T-helper 1 cell treated with Interleukin-12 subunit alpha and Interleukin-12 subunit beta and Interleukin-4 antibody, amounts not matched to agents 30 ng/mL and 1 ng/mL, for 36 hours (primary cell): ENCODE measurements around the gene TMEM11. TPM values are rescaled to one million over a fixed set of nuclear protein-coding genes. Genes with fewer than 3 reads are reported as not detected.
"Not testable (repeated sequence)": the region's sequence is repeated elsewhere in the genome, so short reads cannot be mapped to it uniquely, and the experiment has no call there.

Source experiments
- intact Hi-C: fragments of 100-400 bp; cut with micrococcal nuclease; formaldehyde crosslinking; loops from one replicate; pipeline ENCODE4 v1.15.1; 2024
- total RNA-seq: library from RNA; stranded (reverse); gene quantifications from 2 replicates; pipeline ENCODE4 v1.2.3, GENCODE V29; 2022

TMEM11 gene
- total RNA-seq, 1 donor from 2014 or later: 21.4 TPM

DNA sequence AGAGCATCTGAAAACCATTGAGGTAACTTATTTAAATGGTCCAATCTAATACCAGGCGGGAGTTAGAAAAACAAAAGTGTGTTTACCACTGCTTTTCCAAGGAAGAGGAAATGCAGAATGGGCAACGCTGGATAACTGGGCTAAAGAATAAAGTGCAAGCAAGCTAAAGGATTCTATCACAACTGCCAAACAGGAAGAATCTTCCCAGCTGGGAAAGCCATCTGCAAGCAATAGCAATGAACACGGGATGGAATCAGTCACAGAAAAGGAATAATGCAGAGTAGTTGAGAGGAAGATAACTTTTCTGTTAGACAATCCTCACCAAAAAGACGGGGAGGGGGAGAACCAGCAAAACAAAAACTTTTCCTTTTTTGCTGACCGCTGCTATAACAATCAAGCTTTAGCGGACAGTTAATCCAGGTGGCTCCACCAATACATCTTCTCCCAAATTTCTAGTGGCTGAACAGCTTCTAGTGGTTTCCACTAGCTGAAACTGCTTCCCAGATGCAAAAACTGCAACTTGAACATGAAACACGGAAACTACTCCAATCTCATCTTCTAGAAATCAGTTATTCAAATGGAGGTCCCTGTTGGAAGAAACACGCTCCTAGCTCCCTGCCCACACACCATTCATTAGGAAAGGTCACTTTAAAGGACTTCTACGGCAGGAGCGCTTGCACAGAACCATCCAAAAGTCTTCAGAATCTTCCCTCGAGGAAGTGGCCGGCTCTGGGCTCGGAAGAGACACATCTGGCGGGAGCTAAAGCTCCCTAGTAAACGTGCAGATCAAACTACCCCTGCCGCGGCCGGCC is 929 bp downstream of the TMEM11 start:
- intact Hi-C loops: loop anchor here (5.0 kb wide), 2 partner anchors 339 to 1236 kb away; partner anchors contain the start of gene AKAP10

DNA sequence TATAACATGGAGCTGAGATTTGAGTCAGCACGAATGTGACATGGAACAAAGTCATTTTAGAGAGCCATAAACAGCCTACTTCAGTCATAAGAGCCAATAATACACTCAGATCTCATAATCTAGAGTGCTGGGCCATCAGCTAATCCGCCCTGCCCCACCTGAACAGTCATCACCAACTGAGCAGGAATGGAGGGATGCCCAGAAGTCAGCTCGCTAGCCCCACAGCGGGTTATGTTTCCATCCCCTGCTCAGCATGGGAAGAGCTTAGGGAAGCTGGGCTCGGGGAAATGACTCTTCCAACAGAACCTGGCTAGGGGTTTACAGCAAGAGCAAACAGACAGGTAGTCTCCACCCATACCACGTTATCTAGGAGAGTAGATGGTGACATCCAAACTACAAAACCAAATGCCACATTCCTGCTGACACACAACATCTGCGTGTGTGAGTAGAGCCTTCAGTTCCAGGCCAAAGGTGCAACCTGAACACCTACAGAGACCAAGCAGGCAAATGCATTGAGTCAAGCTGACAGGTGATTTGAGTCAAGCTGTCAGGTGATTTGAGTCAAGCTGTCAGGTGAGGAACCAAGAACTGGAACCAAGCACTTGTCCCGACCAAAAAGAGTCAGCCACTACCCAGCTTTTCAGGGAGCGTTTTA is 2.0 kb downstream of the TMEM11 start:
- intact Hi-C loops: loop anchor here (5.0 kb wide), 2 partner anchors 340 to 1235 kb away; partner anchors contain the start of gene AKAP10

DNA sequence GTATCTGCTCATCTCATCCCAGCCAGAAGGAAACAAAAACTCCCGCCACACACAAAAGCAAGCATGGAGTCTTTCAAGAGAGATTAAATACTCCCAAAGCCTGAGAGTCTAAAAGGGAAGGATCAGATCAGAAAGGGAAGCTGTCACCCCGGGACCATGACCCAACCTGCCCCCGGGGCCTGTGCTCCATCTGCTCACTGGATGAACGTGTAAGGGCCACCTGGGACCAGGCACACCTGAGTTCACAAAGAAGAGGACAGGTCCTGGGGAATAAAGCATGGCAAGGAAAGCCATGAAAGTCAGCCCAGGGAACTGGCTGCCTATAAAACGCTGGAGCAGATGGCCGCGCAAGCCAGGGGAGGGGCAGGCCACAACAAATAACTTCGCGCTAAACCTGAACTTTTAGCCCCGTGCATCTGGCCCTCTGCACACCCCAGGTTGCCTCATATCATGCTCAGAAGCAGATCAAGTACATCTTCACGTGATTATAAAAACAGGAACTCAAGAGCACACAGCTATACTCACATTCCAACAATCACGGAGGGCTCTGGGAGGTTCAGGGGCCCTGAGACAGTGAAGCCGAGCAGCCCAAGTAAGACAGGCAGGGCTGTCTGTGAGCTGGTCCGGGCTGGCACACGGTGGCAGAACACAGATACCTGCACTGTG is 3.4 kb downstream of the TMEM11 start:
- intact Hi-C loops: loop anchor here (5.0 kb wide), 2 partner anchors 342 to 1233 kb away; partner anchors contain the start of gene AKAP10

DNA sequence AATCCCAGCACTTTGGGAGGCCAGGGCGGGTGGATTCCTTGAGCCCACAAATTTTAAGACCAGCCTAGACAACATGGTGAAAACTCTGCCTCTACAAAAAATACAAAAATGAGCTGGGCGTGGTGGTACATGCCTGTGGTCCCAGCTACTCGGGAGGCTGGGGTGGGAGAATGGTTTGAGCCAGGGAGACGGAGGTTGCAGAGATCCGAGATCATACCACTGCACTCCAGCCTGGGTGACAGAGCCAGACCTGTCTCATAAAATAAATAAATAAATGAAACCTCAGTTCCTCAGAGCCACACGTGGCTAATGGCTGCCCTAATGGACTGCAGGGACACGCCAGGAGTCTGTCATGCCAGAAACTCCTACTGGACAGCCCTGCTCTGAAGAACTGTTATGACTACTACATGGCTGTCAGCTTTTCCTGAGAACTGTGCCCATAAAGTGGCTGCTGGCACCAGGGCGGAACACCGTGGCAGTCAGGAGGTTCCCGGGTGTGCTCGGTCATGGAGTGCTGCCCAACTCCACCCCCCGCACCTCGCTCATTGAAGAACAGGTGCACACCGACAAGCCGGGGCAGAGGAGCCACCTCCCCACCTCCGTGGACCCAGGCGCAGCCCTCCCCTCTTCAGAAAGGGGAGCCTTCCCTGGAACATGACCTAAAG is 4.3 kb downstream of the TMEM11 start:
- intact Hi-C loops: loop anchor here (5.0 kb wide), 2 partner anchors 343 to 1232 kb away; partner anchors contain the start of gene AKAP10

DNA sequence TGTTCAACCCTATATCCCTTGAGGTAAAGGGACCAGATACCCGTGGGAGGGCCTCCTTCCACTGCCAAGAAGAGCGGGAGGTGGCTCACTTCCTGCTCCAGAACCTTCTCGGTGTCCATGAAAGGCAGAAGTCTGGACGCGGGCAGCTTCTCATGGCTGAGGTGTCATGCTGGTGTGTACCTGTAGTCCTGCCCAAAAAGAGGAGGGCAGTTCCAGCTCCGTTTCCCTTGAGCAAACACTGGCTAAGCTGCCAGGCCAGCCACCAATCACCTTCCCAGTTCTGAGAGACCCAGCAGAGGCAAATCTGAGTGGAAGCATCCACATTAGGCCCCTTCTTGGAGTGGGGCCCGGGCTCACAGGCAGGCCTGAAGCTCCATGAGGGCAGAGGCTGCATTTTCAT is 5.6 kb downstream of the TMEM11 start:
- intact Hi-C loops: no loop called here

DNA sequence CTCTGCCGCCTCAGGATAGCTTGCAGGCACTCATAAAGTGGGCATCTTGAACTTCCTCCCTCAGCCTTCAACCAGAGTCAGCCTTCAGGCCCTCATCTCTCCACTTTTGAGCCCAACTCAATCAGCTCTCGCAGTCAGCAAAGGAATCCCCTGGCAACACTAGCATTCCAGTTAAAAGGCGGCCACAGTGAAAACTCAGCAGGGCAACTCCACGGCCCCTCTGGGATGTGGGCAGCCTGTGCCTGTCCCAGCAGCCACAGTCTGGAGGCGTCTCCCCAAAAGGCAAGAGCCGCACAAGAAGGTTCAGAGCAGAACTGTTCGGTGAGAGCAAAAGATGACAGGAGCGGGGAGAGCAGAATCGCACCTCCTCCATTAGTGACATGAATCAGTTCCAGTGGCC is 9.0 kb downstream of the TMEM11 start:
- intact Hi-C loops: no loop called here

DNA sequence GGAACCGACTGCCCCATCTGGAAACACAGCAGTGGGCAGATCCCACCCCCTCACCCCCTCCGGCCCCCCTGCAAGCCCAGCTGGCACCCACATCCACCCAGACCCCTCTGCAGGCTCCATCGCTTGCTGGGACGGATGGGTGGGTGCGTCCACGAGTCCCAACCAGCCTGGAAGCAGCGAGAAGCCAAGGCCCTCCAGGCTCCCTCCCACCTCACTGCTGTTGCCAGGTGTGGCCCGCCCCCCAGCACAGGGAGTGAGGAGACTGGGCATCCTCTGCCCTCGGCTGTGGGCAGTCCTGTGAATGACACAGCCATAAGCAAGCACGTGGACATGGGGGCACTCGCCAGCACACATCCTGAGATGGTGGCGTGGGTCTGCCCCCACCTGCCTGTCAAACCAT is 11.4 kb downstream of the TMEM11 start:
- intact Hi-C loops: no loop called here

DNA sequence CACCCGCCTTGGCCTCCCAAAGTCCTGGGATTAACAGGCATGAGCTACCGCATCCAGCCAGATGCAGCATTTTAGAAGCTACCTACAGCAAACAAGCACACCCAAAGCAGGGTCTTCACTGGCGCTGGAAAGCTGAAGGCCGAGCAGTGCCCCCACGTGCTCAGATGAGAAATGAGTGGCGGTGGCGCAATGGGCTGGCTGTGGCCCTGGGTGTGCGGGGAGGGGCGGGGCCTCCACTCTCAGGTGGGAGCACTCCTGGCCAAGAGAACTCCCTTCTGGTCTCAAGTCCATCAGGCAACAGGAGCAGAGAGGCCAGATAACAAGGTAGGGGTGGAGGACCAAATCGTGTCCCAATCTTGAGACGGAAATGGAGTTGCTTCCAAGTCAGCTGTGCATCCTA is 12.1 kb downstream of the TMEM11 start:
- intact Hi-C loops: no loop called here

DNA sequence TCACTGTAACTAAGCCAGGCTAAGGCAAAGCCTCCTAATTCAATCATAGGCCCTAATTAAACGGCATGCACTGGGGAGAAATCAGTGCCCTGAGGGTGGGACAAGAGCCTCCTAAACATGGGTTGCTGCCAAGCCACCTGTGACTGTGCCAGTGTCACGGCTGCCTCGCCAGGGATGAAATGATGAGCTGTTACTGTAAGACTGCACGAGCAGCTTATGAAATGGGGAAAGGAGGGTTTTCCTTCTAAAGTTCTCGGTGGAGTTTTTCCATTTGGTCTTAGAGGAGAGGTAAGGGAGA is 12.7 kb downstream of the TMEM11 start:
- intact Hi-C loops: no loop called here

DNA sequence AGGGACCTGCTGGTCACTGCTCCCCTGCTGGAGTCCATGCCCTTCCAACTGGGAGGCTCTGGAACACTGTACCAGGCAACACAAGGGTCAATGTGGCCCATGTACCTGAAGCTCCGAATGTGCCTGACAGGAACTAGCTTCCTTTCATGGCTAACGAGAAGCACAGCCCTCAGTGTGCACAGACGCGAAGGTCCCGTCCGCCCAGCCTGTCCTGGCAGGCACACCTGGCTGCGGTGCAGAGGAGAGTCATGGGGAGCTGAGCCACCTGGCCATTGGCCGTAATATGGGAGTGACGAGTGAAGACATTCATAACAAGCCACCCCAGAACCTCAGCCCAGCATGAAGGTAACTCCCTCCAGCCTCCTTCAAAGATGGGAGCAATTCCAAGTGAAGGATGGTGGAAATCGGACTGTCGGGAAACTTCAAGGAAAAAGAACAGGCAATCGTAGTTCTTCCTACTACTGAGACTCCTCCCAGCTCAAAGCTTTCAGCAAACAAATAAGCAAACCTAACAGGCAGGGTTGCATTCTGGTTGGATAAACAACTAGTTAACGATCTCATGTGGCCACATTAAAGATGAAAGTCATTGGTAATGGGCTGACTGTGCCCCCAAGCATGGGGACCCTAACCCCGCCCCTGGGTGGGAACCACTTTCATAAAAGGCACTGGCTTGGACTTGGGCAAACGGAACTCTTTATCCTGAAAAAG is 13.2 kb downstream of the TMEM11 start:
- intact Hi-C loops: no loop called here

DNA sequence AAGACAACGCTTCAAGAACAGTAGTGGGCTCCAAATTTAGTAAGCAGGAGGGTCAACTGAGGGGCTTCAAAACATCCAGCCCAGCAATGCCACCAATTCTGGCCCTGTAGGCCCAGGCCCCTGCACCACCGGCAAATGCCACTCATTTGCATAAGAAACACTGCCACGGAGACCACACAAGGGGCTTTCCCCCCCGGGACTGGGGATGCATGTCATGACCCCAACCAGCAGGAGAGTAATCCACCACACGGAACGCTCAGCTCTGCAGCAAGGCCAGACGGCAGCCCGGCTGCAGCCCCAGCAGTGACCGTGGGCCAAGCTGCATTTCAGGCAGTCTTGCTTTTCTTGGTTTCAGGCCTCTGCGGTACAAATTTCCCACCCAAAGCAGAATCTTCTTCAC is 14.1 kb downstream of the TMEM11 start:
- intact Hi-C loops: no loop called here

DNA sequence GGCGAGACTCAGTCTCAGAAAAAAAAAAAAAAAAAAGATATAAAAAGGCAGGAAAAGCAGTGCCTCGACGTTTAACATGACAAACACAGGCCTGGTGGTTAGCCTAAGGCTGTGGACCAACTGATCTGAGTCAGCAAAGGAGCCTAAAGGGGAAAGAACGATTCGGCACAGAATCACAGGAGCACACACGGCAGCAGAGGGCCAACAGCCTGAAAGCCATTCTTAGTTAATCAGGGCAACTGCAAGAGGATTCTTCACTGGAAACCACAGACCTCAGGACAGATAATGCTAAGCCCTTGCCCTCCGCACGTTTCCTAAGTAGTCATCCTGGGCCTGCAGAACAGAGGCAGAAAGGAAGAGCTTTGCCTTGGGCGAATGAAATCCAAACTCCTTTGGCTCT is 14.7 kb downstream of the TMEM11 start:
- intact Hi-C loops: no loop called here

DNA sequence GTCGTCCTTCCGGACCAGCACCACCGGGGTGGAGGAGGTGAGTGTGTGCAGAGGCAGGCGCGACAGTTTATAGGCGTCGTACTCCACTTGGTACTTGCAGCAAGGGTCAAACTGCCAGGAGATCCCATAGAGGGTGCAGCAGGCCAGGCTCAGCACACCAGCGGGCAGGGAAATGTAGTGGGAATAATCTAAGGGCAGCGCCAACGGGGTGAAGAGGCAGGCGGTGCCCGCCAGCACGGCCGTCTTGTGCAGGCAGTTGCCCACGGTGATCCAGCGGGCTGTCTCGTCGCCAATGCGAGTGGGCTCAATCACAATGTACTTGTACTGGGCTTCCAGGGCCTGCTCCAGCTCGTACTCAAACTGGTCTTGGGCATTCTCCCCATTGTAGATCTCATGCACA is 15.6 kb downstream of the TMEM11 start:
- intact Hi-C loops: no loop called here

DNA sequence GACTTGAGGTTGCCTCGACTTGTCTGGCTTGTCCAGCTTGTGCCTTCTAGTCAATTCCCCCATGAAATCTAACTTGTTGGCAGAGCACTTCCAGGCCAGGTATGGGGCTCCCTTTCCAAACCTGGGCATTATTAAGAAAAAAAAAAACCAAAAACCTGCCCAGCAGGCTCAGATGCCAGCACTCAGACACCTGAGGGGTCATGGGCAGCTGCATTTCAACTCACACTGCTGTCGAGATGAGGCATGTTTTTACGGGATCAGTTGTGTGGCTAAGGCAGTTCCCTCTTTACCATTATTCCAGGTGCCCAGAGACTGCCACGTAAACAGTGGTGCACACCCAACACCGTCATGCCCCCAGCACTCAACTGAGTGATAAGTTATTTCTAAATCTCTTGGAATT is 17.8 kb downstream of the TMEM11 start:
- intact Hi-C loops: no loop called here

DNA sequence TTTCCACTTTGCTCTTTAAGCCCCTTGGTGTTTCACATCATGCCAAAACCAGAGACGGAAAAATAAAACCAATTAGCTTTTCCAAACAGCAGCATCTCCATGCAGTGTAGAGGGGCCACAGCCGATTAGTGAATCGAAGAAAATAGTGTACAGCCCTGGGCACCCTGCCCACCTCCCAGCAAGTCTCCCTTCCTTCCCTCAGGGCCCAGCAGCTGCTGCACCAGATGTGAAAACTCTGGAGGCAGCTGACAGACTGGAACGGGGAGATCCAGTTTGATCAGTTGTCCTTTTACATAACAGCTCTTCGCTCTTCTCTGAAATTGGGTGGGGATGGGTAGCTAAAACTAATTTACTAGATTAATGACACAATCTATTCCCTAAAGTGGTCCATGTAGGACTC is 19.3 kb downstream of the TMEM11 start:
- intact Hi-C loops: no loop called here

DNA sequence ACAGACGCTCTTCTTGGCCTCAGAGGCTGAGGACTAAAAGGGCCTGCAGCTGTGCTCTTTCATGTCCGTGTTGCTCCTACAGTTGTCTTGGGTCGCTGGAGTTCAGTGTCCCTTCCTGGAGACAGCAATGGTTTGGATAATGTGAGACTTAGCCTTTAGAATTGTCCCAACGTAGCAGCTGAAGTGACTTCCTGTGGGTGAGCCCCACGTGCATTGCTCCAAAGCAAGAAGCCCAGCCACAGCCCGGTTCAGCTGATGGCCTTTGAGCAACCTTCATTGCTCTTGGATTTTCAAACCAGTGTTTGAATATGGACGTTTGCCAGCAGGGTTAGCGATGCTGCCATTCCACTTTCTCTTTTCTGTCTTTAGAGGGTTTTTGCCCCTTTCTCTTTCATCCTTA is 19.7 kb downstream of the TMEM11 start:
- intact Hi-C loops: no loop called here

DNA sequence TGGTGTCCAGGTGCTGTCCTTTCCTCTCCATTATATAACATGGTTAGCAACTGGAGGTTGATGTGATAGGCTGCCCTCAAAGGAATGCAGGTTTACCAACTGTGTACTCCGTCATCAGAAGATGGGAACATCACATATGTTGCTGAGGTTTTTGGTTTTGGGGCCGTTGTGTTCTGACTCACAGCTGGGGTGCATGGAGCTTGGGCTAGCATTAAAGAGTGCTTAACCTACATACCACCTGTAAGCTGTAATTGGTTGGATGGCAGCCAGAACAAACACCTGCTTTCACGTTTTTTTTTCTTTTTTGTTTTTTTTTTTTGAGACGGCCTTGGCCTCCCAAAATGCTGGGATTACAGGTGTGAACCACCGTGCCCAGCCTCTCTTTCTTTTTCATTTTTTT is 20.9 kb downstream of the TMEM11 start:
- intact Hi-C loops: no loop called here

DNA sequence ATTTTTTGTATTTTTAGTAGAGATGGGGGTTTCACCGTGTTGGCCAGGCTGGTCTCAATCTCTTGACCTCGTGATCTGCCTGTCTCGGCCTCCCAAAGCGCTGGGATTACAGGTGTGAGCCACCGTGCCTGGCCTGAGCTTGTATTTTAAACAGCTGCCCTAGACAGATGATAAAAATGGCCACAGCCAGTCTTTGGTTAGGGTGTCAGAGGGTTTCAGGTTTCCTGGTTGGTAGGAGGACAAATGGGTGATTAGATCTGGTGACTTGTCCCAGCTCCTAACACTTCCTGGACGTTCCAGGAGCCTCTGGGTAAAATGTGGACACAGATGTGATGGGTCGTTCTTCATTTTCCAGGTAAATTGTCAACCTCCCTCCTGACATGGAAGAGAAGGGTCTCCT is 21.5 kb downstream of the TMEM11 start:
- intact Hi-C loops: not testable (repeated sequence)

DNA sequence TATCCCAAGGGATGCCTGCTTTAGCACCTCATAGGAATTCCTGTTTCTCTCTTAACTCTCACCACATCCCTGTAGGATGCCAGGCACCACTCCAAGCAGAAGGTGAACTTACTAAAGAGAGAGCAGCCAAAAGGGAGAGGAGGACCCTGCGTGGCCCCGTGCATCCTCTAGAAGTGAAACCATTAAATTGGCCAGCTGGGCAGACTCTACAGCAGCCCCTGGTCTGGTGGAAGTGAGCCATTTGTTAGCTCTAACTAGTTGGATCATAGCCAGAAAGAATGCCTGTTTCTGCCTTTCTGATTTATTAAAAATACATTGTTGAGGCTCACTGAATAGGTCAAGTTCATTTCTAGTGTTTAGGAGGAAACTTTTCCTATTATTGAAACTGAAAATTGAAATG is 22.3 kb downstream of the TMEM11 start:
- intact Hi-C loops: no loop called here

DNA sequence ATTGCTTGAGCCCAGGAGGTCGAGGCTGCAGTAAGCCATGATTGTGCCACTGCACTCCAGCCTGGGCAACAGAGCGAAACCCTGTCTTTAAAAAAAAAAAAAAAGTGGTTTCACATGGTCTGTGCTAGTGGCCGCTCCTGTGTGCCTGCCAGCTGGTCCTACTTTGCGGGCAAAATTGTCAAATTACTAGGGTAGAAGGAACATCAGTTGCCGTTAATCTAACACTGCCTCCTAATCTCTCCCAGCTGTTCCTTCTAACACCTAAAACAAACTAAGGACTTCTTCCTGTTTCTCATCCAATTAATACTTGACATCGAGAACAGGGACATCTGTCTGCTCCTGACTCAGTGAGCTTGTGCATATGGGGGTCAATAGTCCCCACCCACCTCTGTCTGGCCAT is 23.9 kb downstream of the TMEM11 start:
- intact Hi-C loops: no loop called here

DNA sequence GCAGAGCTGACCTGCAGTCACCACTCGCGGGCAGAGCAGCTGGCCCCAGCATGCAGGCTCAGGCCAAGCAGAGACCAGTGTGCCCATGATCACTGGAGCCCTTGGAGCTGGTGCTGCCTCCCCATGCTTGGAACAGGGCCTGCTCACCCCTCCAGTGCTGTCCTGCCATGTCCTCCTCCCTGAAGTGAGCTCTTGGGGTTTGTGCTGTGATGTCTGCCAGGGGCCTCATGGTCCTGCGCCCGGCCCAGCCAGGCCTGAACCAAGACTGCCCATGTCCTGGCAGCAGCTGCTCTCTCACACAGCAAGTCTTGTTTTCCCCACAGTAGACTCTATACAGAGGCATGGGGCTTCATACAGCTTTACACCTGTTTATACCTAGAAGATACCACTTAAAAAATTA is 24.6 kb downstream of the TMEM11 start:
- intact Hi-C loops: no loop called here
